ENCODE measurements around the gene AGPAT4.

GRCh38 chr6:161218222-161218621 lies 55.6 kb downstream of the AGPAT4 start:
- no peak for TF ChIP-seq CTCF (IDR thresholded peaks at IDR 0.05)
- no peak for TF ChIP-seq POLR2A (IDR thresholded peaks at IDR 0.05)
